ENCODE data around the gene POLR3E.

Gene POLR3E

GRCh38 chr16:22333457-22333994, 36.3 kb downstream of the POLR3E start:
- Histone ChIP-seq H2AFZ (ENCODE audit: low read depth, low read length) (no peak overlapping the region), H3K4ac (ENCODE audit: low read depth in 1 of 2, low read length in 2 of 2) (no peak overlapping the region), H3K4me3 (ENCODE audit: insufficient read depth in 1 of 2, low read depth in 1 of 2, low read length in 2 of 2) (no peak overlapping the region), H3K9me3 (ENCODE audit: control insufficient read depth, low read length) (peaks cover 23% of the 10 kb centered on the region), H3K9ac (ENCODE audit: low read length) (no peak overlapping the region), H3K4me2 (ENCODE audit: low read length, poor library complexity, severe bottlenecking) (no peak overlapping the region), H3K27ac (ENCODE audit: low read length, poor library complexity, severe bottlenecking) (no peak overlapping the region), H3K18ac (ENCODE audit: low read depth in 1 of 2, low read length in 2 of 2) (no peak overlapping the region), H3K23ac (ENCODE audit: low read length in 2 of 2) (peak overlapping the region in 1 of 2 experiments; percentile 72), H3K79me1 (replicated peaks; ENCODE audit: low read length, poor library complexity, severe bottlenecking) (peaks cover 13% of the 10 kb centered on the region), H2BK12ac (ENCODE audit: low read length in 2 of 2) (no peak overlapping the region), H4K8ac (ENCODE audit: low read length) (no peak overlapping the region), H2BK5ac (ENCODE audit: low read depth, low read length, poor library complexity, severe bottlenecking) (no peak overlapping the region), H2BK120ac (ENCODE audit: low read depth, low read length) (no peak overlapping the region), H2BK15ac (ENCODE audit: low read depth, poor library complexity, severe bottlenecking) (no peak overlapping the region), H2AK5ac (ENCODE audit: low read length, severe bottlenecking) (no peak overlapping the region), H3K27me3 (ENCODE audit: control insufficient read depth in 1 of 2, insufficient read depth in 1 of 2, low read length in 2 of 2) (no peaks in the 10 kb centered on the region), H3K4me1 (ENCODE audit: control insufficient read depth, insufficient read depth, low read depth, low read length) (no peaks in the 10 kb centered on the region), H3K14ac (ENCODE audit: low read length in 2 of 2) (no peak overlapping the region), H4K91ac (ENCODE audit: low read length) (no peak overlapping the region), H3K36me3 (ENCODE audit: control insufficient read depth in 1 of 2, insufficient read depth in 2 of 2, low read depth in 1 of 2, low read length in 2 of 2) (peaks cover 33 to 88% of the 10 kb centered on the region in 2 experiments)
- 94% methylated on average over 5 of the region's 6 CpGs for WGBS
- DNase-seq: no peak

- Histone ChIP-seq H2AFZ (ENCODE audit: low read depth, low read length) (no peak overlapping the region), H3K27ac (ENCODE audit: low read length, poor library complexity, severe bottlenecking) (no peak overlapping the region), H3K4me3 (ENCODE audit: insufficient read depth in 1 of 2, low read depth in 1 of 2, low read length in 2 of 2) (no peak overlapping the region), H2AK5ac (ENCODE audit: low read length, severe bottlenecking) (no peak overlapping the region), H3K14ac (ENCODE audit: low read length in 2 of 2) (no peak overlapping the region), H3K4me2 (ENCODE audit: low read length, poor library complexity, severe bottlenecking) (no peak overlapping the region), H3K27me3 (ENCODE audit: control insufficient read depth in 1 of 2, insufficient read depth in 1 of 2, low read length in 2 of 2) (no peaks in the 10 kb centered on the region), H3K36me3 (ENCODE audit: control insufficient read depth in 1 of 2, insufficient read depth in 2 of 2, low read depth in 1 of 2, low read length in 2 of 2) (peaks cover 31 to 79% of the 10 kb centered on the region in 2 experiments), H3K4me1 (ENCODE audit: control insufficient read depth, insufficient read depth, low read depth, low read length) (peaks cover 1% of the 10 kb centered on the region), H3K9ac (ENCODE audit: low read length) (no peak overlapping the region), H2BK5ac (ENCODE audit: low read depth, low read length, poor library complexity, severe bottlenecking) (no peak overlapping the region), H4K91ac (ENCODE audit: low read length) (no peak overlapping the region), H4K8ac (ENCODE audit: low read length) (no peak overlapping the region), H3K4ac (ENCODE audit: low read depth in 1 of 2, low read length in 2 of 2) (no peak overlapping the region), H3K9me3 (ENCODE audit: control insufficient read depth, low read length) (peaks cover 35% of the 10 kb centered on the region), H3K23ac (ENCODE audit: low read length in 2 of 2) (no peak overlapping the region), H2BK120ac (ENCODE audit: low read depth, low read length) (no peak overlapping the region), H2BK15ac (ENCODE audit: low read depth, poor library complexity, severe bottlenecking) (no peak overlapping the region), H2BK12ac (ENCODE audit: low read length in 2 of 2) (no peak overlapping the region), H3K18ac (ENCODE audit: low read depth in 1 of 2, low read length in 2 of 2) (no peak overlapping the region), H3K79me1 (replicated peaks; ENCODE audit: low read length, poor library complexity, severe bottlenecking) (peaks cover 19% of the 10 kb centered on the region)
- WGBS: 100% methylated on average over 3 of the region's 3 CpGs
- DNase-seq: no peak
Measured at GRCh38 chr16:22335668-22336246, 38.5 kb downstream of the POLR3E start.

- Histone ChIP-seq H2BK15ac (ENCODE audit: low read depth, poor library complexity, severe bottlenecking) (no peak overlapping the region), H2AK5ac (ENCODE audit: low read length, severe bottlenecking) (no peak overlapping the region), H3K4me3 (ENCODE audit: insufficient read depth in 1 of 2, low read depth in 1 of 2, low read length in 2 of 2) (no peak overlapping the region), H4K8ac (ENCODE audit: low read length) (no peak overlapping the region), H3K23ac (ENCODE audit: low read length in 2 of 2) (no peak overlapping the region), H3K14ac (ENCODE audit: low read length in 2 of 2) (no peak overlapping the region), H3K36me3 (ENCODE audit: control insufficient read depth in 1 of 2, insufficient read depth in 2 of 2, low read depth in 1 of 2, low read length in 2 of 2) (peaks cover 32 to 84% of the 10 kb centered on the region in 2 experiments), H2BK120ac (ENCODE audit: low read depth, low read length) (no peak overlapping the region), H3K9me3 (ENCODE audit: control insufficient read depth, low read length) (peaks cover 43% of the 10 kb centered on the region), H2BK12ac (ENCODE audit: low read length in 2 of 2) (no peak overlapping the region), H3K4ac (ENCODE audit: low read depth in 1 of 2, low read length in 2 of 2) (no peak overlapping the region), H3K9ac (ENCODE audit: low read length) (no peak overlapping the region), H3K18ac (ENCODE audit: low read depth in 1 of 2, low read length in 2 of 2) (no peak overlapping the region), H3K27me3 (ENCODE audit: control insufficient read depth in 1 of 2, insufficient read depth in 1 of 2, low read length in 2 of 2) (no peaks in the 10 kb centered on the region), H3K4me2 (ENCODE audit: low read length, poor library complexity, severe bottlenecking) (no peak overlapping the region), H2BK5ac (ENCODE audit: low read depth, low read length, poor library complexity, severe bottlenecking) (no peak overlapping the region), H3K27ac (ENCODE audit: low read length, poor library complexity, severe bottlenecking) (no peak overlapping the region), H3K79me1 (replicated peaks; ENCODE audit: low read length, poor library complexity, severe bottlenecking) (peaks cover 19% of the 10 kb centered on the region), H2AFZ (ENCODE audit: low read depth, low read length) (no peak overlapping the region), H3K4me1 (ENCODE audit: control insufficient read depth, insufficient read depth, low read depth, low read length) (peaks cover 1% of the 10 kb centered on the region), H4K91ac (ENCODE audit: low read length) (no peak overlapping the region)
- no peak for DNase-seq
Measured at GRCh38 chr16:22336581-22336980, 39.4 kb downstream of the POLR3E start.

- Histone ChIP-seq H2AFZ (ENCODE audit: low read depth, low read length) (no peak overlapping the region), H3K14ac (ENCODE audit: low read length in 2 of 2) (no peak overlapping the region), H3K18ac (ENCODE audit: low read depth in 1 of 2, low read length in 2 of 2) (no peak overlapping the region), H2AK5ac (ENCODE audit: low read length, severe bottlenecking) (no peak overlapping the region), H3K36me3 (ENCODE audit: control insufficient read depth in 1 of 2, insufficient read depth in 2 of 2, low read depth in 1 of 2, low read length in 2 of 2) (peaks cover 31 to 83% of the 10 kb centered on the region in 2 experiments), H4K8ac (ENCODE audit: low read length) (no peak overlapping the region), H2BK120ac (ENCODE audit: low read depth, low read length) (no peak overlapping the region), H3K27ac (ENCODE audit: low read length, poor library complexity, severe bottlenecking) (no peak overlapping the region), H3K4ac (ENCODE audit: low read depth in 1 of 2, low read length in 2 of 2) (no peak overlapping the region), H2BK12ac (ENCODE audit: low read length in 2 of 2) (no peak overlapping the region), H3K27me3 (ENCODE audit: control insufficient read depth in 1 of 2, insufficient read depth in 1 of 2, low read length in 2 of 2) (no peaks in the 10 kb centered on the region), H3K4me2 (ENCODE audit: low read length, poor library complexity, severe bottlenecking) (no peak overlapping the region), H2BK15ac (ENCODE audit: low read depth, poor library complexity, severe bottlenecking) (no peak overlapping the region), H3K79me1 (replicated peaks; ENCODE audit: low read length, poor library complexity, severe bottlenecking) (peaks cover 21% of the 10 kb centered on the region), H3K9me3 (ENCODE audit: control insufficient read depth, low read length) (peaks cover 46% of the 10 kb centered on the region), H2BK5ac (ENCODE audit: low read depth, low read length, poor library complexity, severe bottlenecking) (no peak overlapping the region), H3K4me3 (ENCODE audit: insufficient read depth in 1 of 2, low read depth in 1 of 2, low read length in 2 of 2) (no peak overlapping the region), H4K91ac (ENCODE audit: low read length) (no peak overlapping the region), H3K9ac (ENCODE audit: low read length) (no peak overlapping the region), H3K23ac (ENCODE audit: low read length in 2 of 2) (no peak overlapping the region), H3K4me1 (ENCODE audit: control insufficient read depth, insufficient read depth, low read depth, low read length) (peaks cover 1% of the 10 kb centered on the region)
- DNase-seq: no peak
Measured at GRCh38 chr16:22337045-22337444, 39.8 kb downstream of the POLR3E start.
